Left ventricle myocardium inferior (tissue), 1 donor: ENCODE measurements around the gene SIK3. TPM values are rescaled to one million over a fixed set of nuclear protein-coding genes. Genes with fewer than 3 reads are reported as not detected.

Experiments
- DNase-seq: peaks from one replicate; pipeline ENCODE4 v3.0.0-alpha.2; 2020
- H3K27ac ChIP-seq: fragments of 200-600 bp; replicated peaks from 2 replicates; pipeline ENCODE4 v1.8.0; 2021
- H3K27me3 ChIP-seq: fragments of 200-600 bp; 2 replicates; pipeline ENCODE4 v1.8.0; 2021; ENCODE audit warnings: low read depth
- H3K36me3 ChIP-seq: fragments of 200-600 bp; 2 replicates; pipeline ENCODE4 v1.8.0; 2021
- H3K4me1 ChIP-seq: fragments of 200-600 bp; 2 replicates; pipeline ENCODE4 v1.8.0; 2021
- H3K4me3 ChIP-seq: fragments of 200-600 bp; 2 replicates; pipeline ENCODE4 v1.8.0; 2021; ENCODE audit warnings: mild to moderate bottlenecking, moderate library complexity
- H3K9me3 ChIP-seq: fragments of 200-600 bp; replicated peaks from 2 replicates; pipeline ENCODE4 v1.8.0; 2021
- intact Hi-C: fragments of 100-400 bp; cut with micrococcal nuclease; formaldehyde crosslinking; loops from one replicate; pipeline ENCODE4 v1.11.0; 2022
- total RNA-seq: library from RNA; stranded (reverse); fragmentation: NEBNext Ultra II Directional; extraction: Animal tissue kit (Norgen Biotek cat#: 25700); gene quantifications from one replicate; pipeline ENCODE4 v1.2.1, GENCODE V29; 2021
- TF ChIP-seq, protein P1 (sequence below): fragments of 200-600 bp; IDR thresholded peaks from 2 replicates; pipeline ENCODE4 v1.8.0; 2021; ENCODE audit warnings: antibody characterized with exemption, mild to moderate bottlenecking, borderline replicate concordance
- donor health status: DM: no; HTN: yes; CAD: no; lungs with severe emphysema.

Gene SIK3
- total RNA-seq, 1 donor from 2014 or later = 36.3 TPM

DNA sequence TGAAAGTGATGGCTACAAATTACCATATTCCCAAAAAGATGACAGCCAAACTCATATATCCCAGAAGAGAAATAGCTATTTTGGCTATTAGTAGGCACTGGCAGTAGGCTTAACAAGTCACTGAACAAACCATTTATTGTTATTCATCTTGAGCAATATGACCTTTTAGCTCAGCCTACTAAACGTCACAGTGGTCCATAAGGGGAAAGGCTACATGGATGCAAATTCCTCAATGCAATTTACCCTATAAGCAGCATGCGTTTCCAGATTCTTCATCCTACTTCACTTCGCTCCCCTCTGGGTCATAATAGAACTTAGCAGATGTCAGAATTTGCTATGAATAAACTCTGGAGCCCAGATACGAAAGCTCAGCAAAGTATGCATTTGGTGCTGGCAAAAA is 114.0 kb downstream of the SIK3 start:
- DNase-seq = no peak
- Histone ChIP-seq H3K4me3 (no peak overlapping the region), H3K27ac (no peak overlapping the region), H3K27me3 (no peaks in the 10 kb centered on the region), H3K36me3 (no peaks in the 10 kb centered on the region), H3K9me3 (no peaks in the 10 kb centered on the region), H3K4me1 (peaks cover 60% of the 10 kb centered on the region)
- TF ChIP-seq, protein P1, sequence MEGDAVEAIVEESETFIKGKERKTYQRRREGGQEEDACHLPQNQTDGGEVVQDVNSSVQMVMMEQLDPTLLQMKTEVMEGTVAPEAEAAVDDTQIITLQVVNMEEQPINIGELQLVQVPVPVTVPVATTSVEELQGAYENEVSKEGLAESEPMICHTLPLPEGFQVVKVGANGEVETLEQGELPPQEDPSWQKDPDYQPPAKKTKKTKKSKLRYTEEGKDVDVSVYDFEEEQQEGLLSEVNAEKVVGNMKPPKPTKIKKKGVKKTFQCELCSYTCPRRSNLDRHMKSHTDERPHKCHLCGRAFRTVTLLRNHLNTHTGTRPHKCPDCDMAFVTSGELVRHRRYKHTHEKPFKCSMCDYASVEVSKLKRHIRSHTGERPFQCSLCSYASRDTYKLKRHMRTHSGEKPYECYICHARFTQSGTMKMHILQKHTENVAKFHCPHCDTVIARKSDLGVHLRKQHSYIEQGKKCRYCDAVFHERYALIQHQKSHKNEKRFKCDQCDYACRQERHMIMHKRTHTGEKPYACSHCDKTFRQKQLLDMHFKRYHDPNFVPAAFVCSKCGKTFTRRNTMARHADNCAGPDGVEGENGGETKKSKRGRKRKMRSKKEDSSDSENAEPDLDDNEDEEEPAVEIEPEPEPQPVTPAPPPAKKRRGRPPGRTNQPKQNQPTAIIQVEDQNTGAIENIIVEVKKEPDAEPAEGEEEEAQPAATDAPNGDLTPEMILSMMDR = no peak
- intact Hi-C loops = no loop called here

DNA sequence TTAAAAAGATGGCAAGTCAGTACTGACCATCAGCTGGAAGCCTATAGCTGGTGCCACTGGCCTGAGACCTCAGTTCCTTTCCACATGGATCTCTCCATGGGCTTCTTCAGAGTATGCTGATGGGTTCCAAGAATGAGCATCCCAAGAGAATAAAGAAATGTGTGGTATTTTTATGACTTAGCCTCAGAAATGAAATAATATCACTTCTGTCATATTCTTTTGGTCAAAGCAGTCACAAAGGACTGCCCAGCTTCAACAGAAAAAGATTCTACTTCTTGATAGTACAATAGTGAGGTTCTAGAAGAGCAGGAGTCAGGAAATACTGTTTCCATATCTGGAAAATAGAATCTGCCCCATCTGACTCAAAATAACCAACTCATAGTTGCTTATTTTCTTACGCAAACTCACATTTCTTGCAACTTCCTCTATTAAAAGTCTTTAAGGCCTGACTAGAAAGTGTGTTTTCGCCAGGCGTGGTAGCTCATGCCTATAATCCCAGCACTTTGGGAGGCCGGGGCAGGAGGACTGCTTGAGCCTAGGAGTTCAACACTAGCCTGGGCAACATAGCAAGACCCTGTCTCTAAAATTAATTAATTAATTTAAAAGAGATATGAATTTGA is 116.9 kb downstream of the SIK3 start:
- no peak for DNase-seq
- Histone ChIP-seq H3K4me1 (peaks cover 51% of the 10 kb centered on the region), H3K27me3 (no peaks in the 10 kb centered on the region), H3K9me3 (no peaks in the 10 kb centered on the region), H3K36me3 (no peaks in the 10 kb centered on the region), H3K27ac (no peak overlapping the region), H3K4me3 (no peak overlapping the region)
- intact Hi-C loops = no loop called here
- TF ChIP-seq, protein P1 = no peak

DNA sequence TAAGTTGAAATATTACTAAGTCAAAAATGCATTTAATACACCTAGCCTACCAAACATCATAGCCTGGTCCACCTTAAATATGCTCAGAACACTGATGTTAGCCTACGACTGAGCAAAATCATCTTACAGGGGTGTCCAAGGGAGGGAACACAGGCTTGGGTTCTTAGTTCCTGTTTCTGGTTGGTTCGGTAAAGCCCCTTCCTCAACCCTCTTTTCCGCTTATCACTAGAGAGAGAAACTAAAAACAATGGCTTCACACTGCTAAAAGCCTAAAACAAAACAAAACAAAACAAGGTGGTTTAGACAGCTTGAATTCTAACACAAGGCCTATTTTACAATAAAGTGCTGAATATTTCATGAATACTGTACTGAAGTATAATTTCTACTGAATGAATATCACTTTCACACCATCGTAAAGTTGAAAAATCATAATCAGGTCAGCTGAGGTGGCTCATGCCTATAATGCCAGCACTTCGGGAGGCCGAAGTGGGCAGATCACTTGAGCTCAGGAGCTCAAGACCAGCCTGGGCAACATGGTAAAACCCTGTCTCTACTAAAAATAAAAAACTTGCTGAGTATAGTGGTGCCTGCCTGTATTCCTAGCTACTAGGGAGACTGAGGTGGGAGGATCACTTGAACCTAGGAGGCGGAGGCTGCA is 118.0 kb downstream of the SIK3 start:
- Histone ChIP-seq H3K27ac (no peak overlapping the region), H3K9me3 (no peaks in the 10 kb centered on the region), H3K27me3 (no peaks in the 10 kb centered on the region), H3K4me1 (peaks cover 40% of the 10 kb centered on the region), H3K4me3 (no peak overlapping the region), H3K36me3 (no peaks in the 10 kb centered on the region)
- no peak for DNase-seq
- TF ChIP-seq, protein P1 = no peak
- intact Hi-C loops = no loop called here

DNA sequence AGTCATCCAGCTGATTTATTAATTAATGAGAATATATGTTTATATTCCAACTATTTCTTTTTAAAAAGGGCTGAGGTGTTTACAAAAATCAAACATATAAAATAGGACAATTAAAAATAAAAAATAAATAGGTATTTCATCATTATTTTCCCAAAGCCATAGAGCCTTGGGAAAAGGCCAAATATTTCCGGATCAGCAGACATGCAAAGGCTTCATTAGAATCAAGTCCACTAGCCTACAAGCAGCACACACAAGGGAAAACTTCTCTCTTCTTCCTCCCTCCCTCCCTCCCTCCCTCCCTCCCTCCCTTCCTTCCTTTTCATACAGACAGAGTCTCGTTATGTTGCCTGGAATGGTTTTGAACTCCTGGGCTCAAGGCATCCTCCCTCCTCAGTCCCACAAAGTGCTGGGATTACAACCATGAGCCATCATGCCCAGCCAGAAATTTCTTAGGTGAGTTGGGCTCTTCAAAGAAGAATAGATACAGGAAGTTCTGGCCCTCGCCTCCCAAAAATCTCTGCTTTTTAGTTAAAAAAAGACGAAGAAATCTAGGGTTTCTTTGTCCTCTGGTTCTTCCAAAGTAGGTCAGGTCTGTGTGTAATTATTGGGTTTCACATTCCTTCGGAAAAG is 121.2 kb downstream of the SIK3 start:
- Histone ChIP-seq H3K36me3 (no peaks in the 10 kb centered on the region), H3K9me3 (no peaks in the 10 kb centered on the region), H3K27ac (no peak overlapping the region), H3K4me1 (peaks cover 44% of the 10 kb centered on the region), H3K4me3 (no peak overlapping the region), H3K27me3 (no peaks in the 10 kb centered on the region)
- no peak for DNase-seq
- TF ChIP-seq, protein P1 = no peak
- intact Hi-C loops = no loop called here

DNA sequence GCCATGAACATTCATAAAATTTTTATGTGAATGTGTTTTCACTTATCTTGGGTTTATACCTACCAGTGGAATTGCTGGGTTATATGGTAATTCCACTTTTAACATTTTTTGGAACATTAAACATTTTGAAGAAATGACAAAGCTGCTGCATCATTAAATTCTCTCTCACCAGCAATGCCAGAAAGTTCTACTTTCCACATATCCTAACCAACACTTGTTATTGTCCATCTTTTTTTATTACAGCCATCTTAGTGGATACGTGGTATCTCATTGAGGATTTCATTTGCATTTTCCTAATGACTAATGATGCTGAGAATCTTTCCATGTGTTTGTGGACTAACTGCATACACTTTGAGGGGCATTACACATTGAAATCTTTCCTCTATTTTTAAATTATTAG is 122.6 kb downstream of the SIK3 start:
- TF ChIP-seq, protein P1 = no peak
- H3K27me3 ChIP-seq = no peaks in the 10 kb centered on the region
- H3K4me1 ChIP-seq = peaks cover 31% of the 10 kb centered on the region
- H3K9me3 ChIP-seq = no peaks in the 10 kb centered on the region
- H3K36me3 ChIP-seq = no peaks in the 10 kb centered on the region
- intact Hi-C loops = no loop called here
- DNase-seq = no peak
- H3K4me3 ChIP-seq = no peak overlapping the region
- H3K27ac ChIP-seq = no peak overlapping the region
